Activated CD8-positive, alpha-beta T cell treated with anti-CD3 and anti-CD28 coated beads for 36 hours (primary cell): ENCODE measurements around the gene GFRA4. TPM values are rescaled to one million over a fixed set of nuclear protein-coding genes. Genes with fewer than 3 reads are reported as not detected.

ENCODE experiments used
- ATAC-seq: fragments of 200-7000 bp; cut with Tn5 transposase; one replicate; pipeline ENCODE4 v1.10.0; 2021; ENCODE audit warnings: mild to moderate bottlenecking, moderate library complexity
- CTCF ChIA-PET: fragments of 350-600 bp; sonication (Branson Sonifier 250); formaldehyde crosslinking; loops from one replicate; lab custom pipeline; 2021; ENCODE audit warnings: antibody characterized with exemption; lab: Charles Lee
- POLR2A ChIA-PET: fragments of 350-600 bp; sonication (Branson Sonifier 250); formaldehyde crosslinking; loops from one replicate; lab custom pipeline; 2021; ENCODE audit warnings: antibody characterized with exemption; lab: Charles Lee
- DNase-seq: peaks from one replicate; pipeline ENCODE4 v3.0.0-alpha.2; 2020
- H3K27ac Mint-ChIP-seq: one replicate; pipeline ENCODE4 v1.8.0; 2021; ENCODE audit warnings: mild to moderate bottlenecking, mixed read lengths
- H3K27me3 Mint-ChIP-seq: one replicate; pipeline ENCODE4 v1.8.0; 2021; ENCODE audit warnings: mixed read lengths
- H3K36me3 Mint-ChIP-seq: one replicate; pipeline ENCODE4 v1.8.0; 2021; ENCODE audit warnings: low read depth, mixed read lengths
- H3K4me1 Mint-ChIP-seq: one replicate; pipeline ENCODE4 v1.8.0; 2021; ENCODE audit warnings: low read depth, mixed read lengths
- H3K4me3 Mint-ChIP-seq: one replicate; pipeline ENCODE4 v1.8.0; 2021; ENCODE audit warnings: mild to moderate bottlenecking, moderate library complexity, mixed read lengths
- H3K9me3 Mint-ChIP-seq: one replicate; pipeline ENCODE4 v1.8.0; 2021; ENCODE audit warnings: mixed read lengths
- intact Hi-C: fragments of 100-400 bp; cut with micrococcal nuclease; formaldehyde crosslinking; loops from one replicate; pipeline ENCODE4 v1.10.0; 2022
- total RNA-seq, 2 experiments: library from RNA; stranded (reverse); gene quantifications; one replicate each; pipeline ENCODE4 v1.2.3, GENCODE V29; 2021
- TF ChIP-seq, protein P1 (sequence below): fragments of 200-600 bp; IDR thresholded peaks from one replicate; pipeline ENCODE4 v1.8.0; 2022; ENCODE audit warnings: antibody characterized with exemption, mild to moderate bottlenecking

Gene GFRA4
- total RNA-seq, 2 experiments from 2014 or later, result not detected

GRCh38 chr20:3699037-3699436 is 35.8 kb upstream of the GFRA4 start:
- Mint-ChIP-seq H3K4me1 (no peaks in the 10 kb centered on the region), H3K27me3 (peaks cover under 1% of the 10 kb centered on the region), H3K27ac (no peak overlapping the region), H3K36me3 (no peaks in the 10 kb centered on the region), H3K9me3 (no peaks in the 10 kb centered on the region), H3K4me3 (no peak overlapping the region)
- TF ChIP-seq, protein P1, sequence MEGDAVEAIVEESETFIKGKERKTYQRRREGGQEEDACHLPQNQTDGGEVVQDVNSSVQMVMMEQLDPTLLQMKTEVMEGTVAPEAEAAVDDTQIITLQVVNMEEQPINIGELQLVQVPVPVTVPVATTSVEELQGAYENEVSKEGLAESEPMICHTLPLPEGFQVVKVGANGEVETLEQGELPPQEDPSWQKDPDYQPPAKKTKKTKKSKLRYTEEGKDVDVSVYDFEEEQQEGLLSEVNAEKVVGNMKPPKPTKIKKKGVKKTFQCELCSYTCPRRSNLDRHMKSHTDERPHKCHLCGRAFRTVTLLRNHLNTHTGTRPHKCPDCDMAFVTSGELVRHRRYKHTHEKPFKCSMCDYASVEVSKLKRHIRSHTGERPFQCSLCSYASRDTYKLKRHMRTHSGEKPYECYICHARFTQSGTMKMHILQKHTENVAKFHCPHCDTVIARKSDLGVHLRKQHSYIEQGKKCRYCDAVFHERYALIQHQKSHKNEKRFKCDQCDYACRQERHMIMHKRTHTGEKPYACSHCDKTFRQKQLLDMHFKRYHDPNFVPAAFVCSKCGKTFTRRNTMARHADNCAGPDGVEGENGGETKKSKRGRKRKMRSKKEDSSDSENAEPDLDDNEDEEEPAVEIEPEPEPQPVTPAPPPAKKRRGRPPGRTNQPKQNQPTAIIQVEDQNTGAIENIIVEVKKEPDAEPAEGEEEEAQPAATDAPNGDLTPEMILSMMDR, result no peak
- DNase-seq (no peak), ATAC-seq (no peak)
- intact Hi-C loops, result no loop called here
- POLR2A ChIA-PET, result interaction anchor here (0.6 to 1.0 kb wide), 2 partner anchors 20 to 28 kb away, joined by 3 to 4 read pairs; no protein-coding TSS in a partner anchor
- CTCF ChIA-PET, result interaction anchor here (0.9 to 5.5 kb wide), 4 partner anchors 12 to 136 kb away, joined by 3 to 32 read pairs (median 17); no protein-coding TSS in a partner anchor

DNA sequence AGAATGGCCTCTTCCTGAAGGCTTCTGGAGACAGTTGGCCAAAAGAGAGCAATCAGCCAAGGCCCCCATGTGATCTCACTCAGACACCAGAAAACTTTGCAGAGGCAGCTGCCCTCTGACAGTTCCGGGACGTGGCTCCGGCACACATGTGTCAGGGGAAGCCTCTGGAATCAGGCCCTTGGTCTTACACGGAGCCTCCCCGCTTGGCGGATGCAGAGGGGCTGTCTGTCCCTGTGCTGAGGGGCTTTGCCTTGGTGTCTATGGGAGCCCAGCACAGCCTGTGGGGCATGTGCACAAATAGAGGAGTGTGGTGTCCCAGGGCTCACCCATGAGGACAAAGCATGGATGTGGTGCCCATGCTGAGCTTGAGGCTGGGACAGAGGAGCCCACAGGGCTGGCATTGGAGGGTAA is 35.4 kb upstream of the GFRA4 start:
- DNase-seq, result no peak
- Mint-ChIP-seq H3K4me3 (no peak overlapping the region), H3K36me3 (no peaks in the 10 kb centered on the region), H3K4me1 (no peaks in the 10 kb centered on the region), H3K9me3 (no peaks in the 10 kb centered on the region), H3K27ac (no peak overlapping the region), H3K27me3 (no peaks in the 10 kb centered on the region)
- TF ChIP-seq, protein P1, result no peak
- no peak for ATAC-seq
- intact Hi-C loops, result no loop called here
- ChIA-PET CTCF (interaction anchor here (4.7 to 5.5 kb wide), 2 partner anchors 12 to 21 kb away, joined by 25 to 32 read pairs; no protein-coding TSS in a partner anchor), POLR2A (interaction anchor here (1.0 kb wide), 1 partner anchor 28 kb away, joined by 3 read pairs; no protein-coding TSS in a partner anchor)

GRCh38 chr20:3697588-3698305 is 34.5 kb upstream of the GFRA4 start:
- no peak overlapping the region for H3K4me3 Mint-ChIP-seq
- H3K36me3 Mint-ChIP-seq, result no peaks in the 10 kb centered on the region
- POLR2A ChIA-PET, result interaction anchor here (1.0 kb wide), 1 partner anchor 27 kb away, joined by 3 read pairs; no protein-coding TSS in a partner anchor
- CTCF ChIA-PET, result interaction anchor here (1.1 to 5.5 kb wide), 4 partner anchors 13 to 158 kb away, joined by 3 to 32 read pairs (median 14); no protein-coding TSS in a partner anchor
- intact Hi-C loops, result no loop called here
- DNase-seq (no peak), ATAC-seq (no peak)
- H3K9me3 Mint-ChIP-seq, result no peaks in the 10 kb centered on the region
- H3K27ac Mint-ChIP-seq, result no peak overlapping the region
- TF ChIP-seq, protein P1, result no peak
- H3K4me1 Mint-ChIP-seq, result no peaks in the 10 kb centered on the region
- no peaks in the 10 kb centered on the region for H3K27me3 Mint-ChIP-seq

DNA sequence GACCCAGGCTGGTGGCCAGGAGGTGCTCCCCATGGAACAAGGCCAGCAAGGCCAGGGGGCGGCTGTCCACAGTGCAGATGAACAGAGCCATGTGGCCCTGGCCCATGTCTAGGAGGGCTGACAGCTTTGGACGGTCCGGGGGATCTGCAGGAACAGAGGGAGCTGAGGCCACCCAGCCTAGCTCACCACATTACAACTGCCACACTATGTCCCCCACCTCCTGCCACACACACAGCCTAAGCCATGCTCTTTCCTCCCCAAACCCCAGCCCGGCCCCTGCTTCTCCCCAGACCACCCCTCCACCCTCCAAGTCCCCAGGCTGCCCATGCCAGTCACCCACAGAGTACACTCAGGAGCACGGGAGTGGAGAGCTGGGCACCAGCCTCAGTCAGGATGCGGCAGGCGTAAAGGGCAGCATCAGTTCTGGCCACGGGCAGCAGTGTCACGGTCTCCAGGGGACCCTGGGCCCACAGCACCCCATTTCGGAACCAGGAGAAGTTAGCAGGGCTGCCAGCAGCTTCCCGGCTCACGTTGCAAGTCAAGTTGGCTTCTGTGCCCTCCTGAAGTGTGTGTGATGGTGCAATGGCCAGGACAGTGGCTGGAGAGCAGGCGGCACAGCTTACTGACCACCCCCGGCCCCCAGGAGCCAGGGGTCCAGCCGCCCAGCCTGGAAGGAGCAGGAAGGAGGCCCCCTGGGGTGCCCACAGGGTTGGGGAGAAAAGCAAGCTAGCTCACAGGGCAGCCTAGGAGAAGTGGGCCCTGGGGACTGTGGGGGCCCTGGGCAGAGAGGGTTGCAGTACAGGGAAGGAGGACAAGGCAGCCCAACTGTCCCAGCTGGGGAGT is 33.8 kb upstream of the GFRA4 start:
- no peak for ATAC-seq
- no peaks in the 10 kb centered on the region for H3K27me3 Mint-ChIP-seq
- no peak overlapping the region for H3K27ac Mint-ChIP-seq
- no peak overlapping the region for H3K4me3 Mint-ChIP-seq
- no peaks in the 10 kb centered on the region for H3K9me3 Mint-ChIP-seq
- no peaks in the 10 kb centered on the region for H3K4me1 Mint-ChIP-seq
- intact Hi-C loops, result no loop called here
- ChIA-PET CTCF (interaction anchor here (0.7 to 5.5 kb wide), 13 partner anchors 7 to 159 kb away, joined by 3 to 32 read pairs (median 4); no protein-coding TSS in a partner anchor), POLR2A (no interaction called here)
- TF ChIP-seq, protein P1, result no peak
- no peak for DNase-seq
- H3K36me3 Mint-ChIP-seq, result no peaks in the 10 kb centered on the region
